ENCODE data around the gene ZMYND8.

The ZMYND8 gene

GRCh38 chr20:47174456-47175243, 181.8 kb downstream of the ZMYND8 start:
- DNase-seq (ENCODE audit: low read depth in 2 of 2): no peak

- no peak for DNase-seq (ENCODE audit: low read depth in 2 of 2)
These were observed 182.8 kb downstream of the ZMYND8 start for GRCh38 chr20:47173596-47174216.

- no peak for DNase-seq (ENCODE audit: low read depth in 2 of 2)
These were observed 183.9 kb downstream of the ZMYND8 start for GRCh38 chr20:47172579-47172978.

GRCh38 chr20:47167846-47168245, 188.7 kb downstream of the ZMYND8 start:
- DNase-seq (ENCODE audit: low read depth in 2 of 2): no peak

- no peak for DNase-seq (ENCODE audit: low read depth in 2 of 2)
These were observed 191.1 kb downstream of the ZMYND8 start for GRCh38 chr20:47165376-47165865.

GRCh38 chr20:47164140-47164539, 192.4 kb downstream of the ZMYND8 start:
- no peak for DNase-seq (ENCODE audit: low read depth in 2 of 2)

GRCh38 chr20:47161411-47161810, 195.1 kb downstream of the ZMYND8 start:
- DNase-seq (ENCODE audit: low read depth in 2 of 2): no peak

GRCh38 chr20:47160992-47161391, 195.5 kb downstream of the ZMYND8 start:
- DNase-seq (ENCODE audit: low read depth in 2 of 2): no peak

GRCh38 chr20:47160240-47160639, 196.3 kb downstream of the ZMYND8 start:
- DNase-seq (ENCODE audit: low read depth in 2 of 2): no peak

Data from stimulated activated CD8-positive, alpha-beta memory T cell treated with anti-CD3 and anti-CD28 coated beads, Interleukin-7, amount 100 ng/mL, for 4 hours (primary cell).